ENCODE data around the gene AOPEP.

Gene AOPEP

GRCh38 chr9:94740145-94740840 lies 13.8 kb downstream of the AOPEP start:
- DNase-seq (ENCODE audit: low spot score) = no peak
- no peak for TF ChIP-seq CTCF (IDR thresholded peaks at IDR 0.05; ENCODE audit: borderline replicate concordance, control extremely low read depth, extremely low read depth, insufficient read depth, missing control alignments)
- in situ Hi-C loops (cut with MboI; ENCODE audit: low sequenced_read_pairs, unreplicated experiment) = no loop called here

GRCh38 chr9:94741866-94742265 lies 15.4 kb downstream of the AOPEP start:
- DNase-seq (ENCODE audit: low spot score) = no peak
- in situ Hi-C loops (cut with MboI; ENCODE audit: low sequenced_read_pairs, unreplicated experiment) = no loop called here
- no peak for TF ChIP-seq CTCF (IDR thresholded peaks at IDR 0.05; ENCODE audit: borderline replicate concordance, control extremely low read depth, extremely low read depth, insufficient read depth, missing control alignments)

- DNase-seq (ENCODE audit: low spot score) = no peak
- no peak for TF ChIP-seq CTCF (IDR thresholded peaks at IDR 0.05; ENCODE audit: borderline replicate concordance, control extremely low read depth, extremely low read depth, insufficient read depth, missing control alignments)
- in situ Hi-C loops (cut with MboI; ENCODE audit: low sequenced_read_pairs, unreplicated experiment) = no loop called here
These were observed 16.8 kb downstream of the AOPEP start for GRCh38 chr9:94743035-94743954.

- DNase-seq (ENCODE audit: low spot score) = no peak
- in situ Hi-C loops (cut with MboI; ENCODE audit: low sequenced_read_pairs, unreplicated experiment) = no loop called here
- no peak for TF ChIP-seq CTCF (IDR thresholded peaks at IDR 0.05; ENCODE audit: borderline replicate concordance, control extremely low read depth, extremely low read depth, insufficient read depth, missing control alignments)
These were observed 19.5 kb downstream of the AOPEP start for GRCh38 chr9:94745806-94746540.

GRCh38 chr9:94746541-94747370 lies 20.3 kb downstream of the AOPEP start:
- DNase-seq (ENCODE audit: low spot score) = no peak
- in situ Hi-C loops (cut with MboI; ENCODE audit: low sequenced_read_pairs, unreplicated experiment) = no loop called here
- TF ChIP-seq CTCF (IDR thresholded peaks at IDR 0.05; ENCODE audit: borderline replicate concordance, control extremely low read depth, extremely low read depth, insufficient read depth, missing control alignments) = no peak
